VCaP (cell line): ENCODE data around the gene SP7.

Experiments
- H3K27ac ChIP-seq: fragments of 450-650 bp; 2 replicates; pipeline ENCODE4 v1.5.1; 2017
- CTCF ChIP-seq: fragments of 450-650 bp; conservative IDR thresholded peaks from 2 replicates; pipeline ENCODE4 v1.5.1; 2017; ENCODE audit warnings: mild to moderate bottlenecking, moderate library complexity

SP7 gene

GRCh38 chr12:53279283-53279869 lies 56.8 kb downstream of the SP7 start:
- peak overlapping the region; percentile 56 for H3K27ac ChIP-seq
- TF ChIP-seq CTCF, result no peak

- H3K27ac ChIP-seq, result no peak overlapping the region
- no peak for TF ChIP-seq CTCF
Observed at GRCh38 chr12:53277981-53278380, 58.2 kb downstream of the SP7 start.
